ENCODE data around the gene DISC1. TPM values are rescaled to one million over a fixed set of nuclear protein-coding genes. Genes with fewer than 3 reads are reported as not detected.

DISC1 gene
- total and polyA plus RNA-seq, 2 of the 13 experiments (the other 11 are each of a cell fraction or from before 2014, with no cell fraction given), result 4.2 to 4.6 TPM

DNA sequence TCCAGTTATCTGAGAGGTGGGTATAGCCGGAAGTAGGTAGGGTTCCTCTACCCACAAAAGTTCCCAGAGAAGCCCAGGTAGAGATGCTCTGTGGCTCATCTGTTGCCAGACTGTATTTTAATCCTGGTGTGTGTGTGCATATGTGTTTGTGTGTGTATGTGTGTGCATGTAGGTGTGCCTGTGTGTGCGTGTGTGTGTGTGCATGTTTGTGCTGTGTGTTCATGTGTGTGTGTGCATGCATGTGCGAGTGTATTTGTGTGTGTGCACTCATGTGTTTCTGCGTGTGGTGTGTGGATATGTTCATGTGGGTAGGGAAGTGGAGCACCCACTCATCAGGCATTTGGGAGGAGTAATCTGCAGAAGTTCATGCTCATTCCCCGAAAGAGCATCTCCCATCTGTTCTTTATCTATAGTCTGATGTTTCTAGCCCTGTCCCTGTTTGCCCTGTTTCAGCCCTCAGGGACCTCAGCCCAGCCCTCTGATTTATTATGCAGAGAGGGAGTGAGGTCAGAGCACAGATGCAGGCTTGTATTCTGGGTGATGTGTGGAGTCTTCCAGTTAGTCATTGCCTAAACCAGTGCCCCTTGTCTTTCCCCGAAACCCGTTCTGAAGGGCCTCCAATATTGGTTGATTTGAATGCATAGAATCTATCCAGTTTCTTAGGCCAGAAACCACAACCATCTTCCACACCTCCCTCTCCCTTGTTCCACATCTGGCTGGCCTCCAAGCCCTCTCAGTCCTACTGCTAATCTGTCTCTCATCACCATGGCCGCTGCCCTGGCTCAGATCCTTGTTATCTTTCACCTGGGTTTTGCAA is 69.1 kb downstream of the DISC1 start (continued):
- TF ChIP-seq, protein P1, sequence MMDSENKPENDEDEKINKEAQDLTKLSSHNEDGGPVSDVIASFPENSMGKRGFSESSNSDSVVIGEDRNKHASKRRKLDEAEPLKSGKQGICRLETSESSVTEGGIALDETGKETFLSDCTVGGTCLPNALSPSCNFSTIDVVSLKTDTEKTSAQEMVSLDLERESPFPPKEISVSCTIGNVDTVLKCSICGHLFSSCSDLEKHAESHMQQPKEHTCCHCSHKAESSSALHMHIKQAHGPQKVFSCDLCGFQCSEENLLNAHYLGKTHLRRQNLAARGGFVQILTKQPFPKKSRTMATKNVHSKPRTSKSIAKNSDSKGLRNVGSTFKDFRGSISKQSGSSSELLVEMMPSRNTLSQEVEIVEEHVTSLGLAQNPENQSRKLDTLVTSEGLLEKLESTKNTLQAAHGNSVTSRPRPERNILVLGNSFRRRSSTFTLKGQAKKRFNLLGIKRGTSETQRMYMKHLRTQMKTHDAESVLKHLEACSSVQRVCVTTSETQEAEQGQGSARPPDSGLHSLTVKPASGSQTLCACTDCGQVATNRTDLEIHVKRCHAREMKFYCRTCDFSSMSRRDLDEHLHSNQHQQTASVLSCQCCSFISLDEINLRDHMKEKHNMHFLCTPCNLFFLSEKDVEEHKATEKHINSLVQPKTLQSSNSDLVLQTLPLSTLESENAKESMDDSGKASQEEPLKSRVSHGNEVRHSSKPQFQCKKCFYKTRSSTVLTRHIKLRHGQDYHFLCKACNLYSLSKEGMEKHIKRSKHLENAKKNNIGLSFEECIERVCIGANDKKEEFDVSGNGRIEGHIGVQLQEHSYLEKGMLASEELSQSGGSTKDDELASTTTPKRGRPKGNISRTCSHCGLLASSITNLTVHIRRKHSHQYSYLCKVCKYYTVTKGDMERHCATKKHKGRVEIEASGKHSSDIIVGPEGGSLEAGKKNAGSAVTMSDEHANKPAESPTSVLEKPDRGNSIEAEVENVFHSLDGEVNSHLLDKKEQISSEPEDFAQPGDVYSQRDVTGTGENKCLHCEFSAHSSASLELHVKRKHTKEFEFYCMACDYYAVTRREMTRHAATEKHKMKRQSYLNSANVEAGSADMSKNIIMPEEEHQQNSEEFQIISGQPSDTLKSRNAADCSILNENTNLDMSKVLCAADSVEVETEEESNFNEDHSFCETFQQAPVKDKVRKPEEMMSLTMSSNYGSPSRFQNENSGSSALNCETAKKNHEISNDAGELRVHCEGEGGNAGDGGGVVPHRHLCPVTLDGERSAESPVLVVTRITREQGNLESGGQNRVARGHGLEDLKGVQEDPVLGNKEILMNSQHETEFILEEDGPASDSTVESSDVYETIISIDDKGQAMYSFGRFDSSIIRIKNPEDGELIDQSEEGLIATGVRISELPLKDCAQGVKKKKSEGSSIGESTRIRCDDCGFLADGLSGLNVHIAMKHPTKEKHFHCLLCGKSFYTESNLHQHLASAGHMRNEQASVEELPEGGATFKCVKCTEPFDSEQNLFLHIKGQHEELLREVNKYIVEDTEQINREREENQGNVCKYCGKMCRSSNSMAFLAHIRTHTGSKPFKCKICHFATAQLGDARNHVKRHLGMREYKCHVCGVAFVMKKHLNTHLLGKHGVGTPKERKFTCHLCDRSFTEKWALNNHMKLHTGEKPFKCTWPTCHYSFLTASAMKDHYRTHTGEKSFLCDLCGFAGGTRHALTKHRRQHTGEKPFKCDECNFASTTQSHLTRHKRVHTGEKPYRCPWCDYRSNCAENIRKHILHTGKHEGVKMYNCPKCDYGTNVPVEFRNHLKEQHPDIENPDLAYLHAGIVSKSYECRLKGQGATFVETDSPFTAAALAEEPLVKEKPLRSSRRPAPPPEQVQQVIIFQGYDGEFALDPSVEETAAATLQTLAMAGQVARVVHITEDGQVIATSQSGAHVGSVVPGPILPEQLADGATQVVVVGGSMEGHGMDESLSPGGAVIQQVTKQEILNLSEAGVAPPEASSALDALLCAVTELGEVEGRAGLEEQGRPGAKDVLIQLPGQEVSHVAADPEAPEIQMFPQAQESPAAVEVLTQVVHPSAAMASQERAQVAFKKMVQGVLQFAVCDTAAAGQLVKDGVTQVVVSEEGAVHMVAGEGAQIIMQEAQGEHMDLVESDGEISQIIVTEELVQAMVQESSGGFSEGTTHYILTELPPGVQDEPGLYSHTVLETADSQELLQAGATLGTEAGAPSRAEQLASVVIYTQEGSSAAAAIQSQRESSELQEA (CRISPR knock-in tag; IDR thresholded peaks at IDR 0.05; ENCODE audit: not compliant biosample characterization), result no peak
- TF ChIP-seq NONO (IDR thresholded peaks at IDR 0.05) (no peak), NONO (CRISPR knock-in tag; conservative IDR thresholded peaks at IDR 0.05) (no peak), KLF9 (CRISPR knock-in tag; IDR thresholded peaks at IDR 0.05; ENCODE audit: low read depth) (no peak), ZNF354B (CRISPR knock-in tag; IDR thresholded peaks at IDR 0.05) (no peak), EP300 (IDR thresholded peaks at IDR 0.05; ENCODE audit: low read depth in 2 of 2, low read length in 2 of 2) (no peak), EP300 (CRISPR knock-in tag; IDR thresholded peaks at IDR 0.05; ENCODE audit: borderline replicate concordance) (no peak)
- TF ChIP-seq, protein P2, sequence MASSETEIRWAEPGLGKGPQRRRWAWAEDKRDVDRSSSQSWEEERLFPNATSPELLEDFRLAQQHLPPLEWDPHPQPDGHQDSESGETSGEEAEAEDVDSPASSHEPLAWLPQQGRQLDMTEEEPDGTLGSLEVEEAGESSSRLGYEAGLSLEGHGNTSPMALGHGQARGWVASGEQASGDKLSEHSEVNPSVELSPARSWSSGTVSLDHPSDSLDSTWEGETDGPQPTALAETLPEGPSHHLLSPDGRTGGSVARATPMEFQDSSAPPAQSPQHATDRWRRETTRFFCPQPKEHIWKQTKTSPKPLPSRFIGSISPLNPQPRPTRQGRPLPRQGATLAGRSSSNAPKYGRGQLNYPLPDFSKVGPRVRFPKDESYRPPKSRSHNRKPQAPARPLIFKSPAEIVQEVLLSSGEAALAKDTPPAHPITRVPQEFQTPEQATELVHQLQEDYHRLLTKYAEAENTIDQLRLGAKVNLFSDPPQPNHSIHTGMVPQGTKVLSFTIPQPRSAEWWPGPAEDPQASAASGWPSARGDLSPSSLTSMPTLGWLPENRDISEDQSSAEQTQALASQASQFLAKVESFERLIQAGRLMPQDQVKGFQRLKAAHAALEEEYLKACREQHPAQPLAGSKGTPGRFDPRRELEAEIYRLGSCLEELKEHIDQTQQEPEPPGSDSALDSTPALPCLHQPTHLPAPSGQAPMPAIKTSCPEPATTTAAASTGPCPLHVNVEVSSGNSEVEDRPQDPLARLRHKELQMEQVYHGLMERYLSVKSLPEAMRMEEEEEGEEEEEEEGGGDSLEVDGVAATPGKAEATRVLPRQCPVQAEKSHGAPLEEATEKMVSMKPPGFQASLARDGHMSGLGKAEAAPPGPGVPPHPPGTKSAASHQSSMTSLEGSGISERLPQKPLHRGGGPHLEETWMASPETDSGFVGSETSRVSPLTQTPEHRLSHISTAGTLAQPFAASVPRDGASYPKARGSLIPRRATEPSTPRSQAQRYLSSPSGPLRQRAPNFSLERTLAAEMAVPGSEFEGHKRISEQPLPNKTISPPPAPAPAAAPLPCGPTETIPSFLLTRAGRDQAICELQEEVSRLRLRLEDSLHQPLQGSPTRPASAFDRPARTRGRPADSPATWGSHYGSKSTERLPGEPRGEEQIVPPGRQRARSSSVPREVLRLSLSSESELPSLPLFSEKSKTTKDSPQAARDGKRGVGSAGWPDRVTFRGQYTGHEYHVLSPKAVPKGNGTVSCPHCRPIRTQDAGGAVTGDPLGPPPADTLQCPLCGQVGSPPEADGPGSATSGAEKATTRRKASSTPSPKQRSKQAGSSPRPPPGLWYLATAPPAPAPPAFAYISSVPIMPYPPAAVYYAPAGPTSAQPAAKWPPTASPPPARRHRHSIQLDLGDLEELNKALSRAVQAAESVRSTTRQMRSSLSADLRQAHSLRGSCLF (CRISPR knock-in tag; IDR thresholded peaks at IDR 0.05; ENCODE audit: borderline replicate concordance), result no peak
- TF ChIP-seq, protein P3, sequence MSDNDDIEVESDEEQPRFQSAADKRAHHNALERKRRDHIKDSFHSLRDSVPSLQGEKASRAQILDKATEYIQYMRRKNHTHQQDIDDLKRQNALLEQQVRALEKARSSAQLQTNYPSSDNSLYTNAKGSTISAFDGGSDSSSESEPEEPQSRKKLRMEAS (IDR thresholded peaks at IDR 0.05), result no peak
- TF ChIP-seq, protein P4, sequence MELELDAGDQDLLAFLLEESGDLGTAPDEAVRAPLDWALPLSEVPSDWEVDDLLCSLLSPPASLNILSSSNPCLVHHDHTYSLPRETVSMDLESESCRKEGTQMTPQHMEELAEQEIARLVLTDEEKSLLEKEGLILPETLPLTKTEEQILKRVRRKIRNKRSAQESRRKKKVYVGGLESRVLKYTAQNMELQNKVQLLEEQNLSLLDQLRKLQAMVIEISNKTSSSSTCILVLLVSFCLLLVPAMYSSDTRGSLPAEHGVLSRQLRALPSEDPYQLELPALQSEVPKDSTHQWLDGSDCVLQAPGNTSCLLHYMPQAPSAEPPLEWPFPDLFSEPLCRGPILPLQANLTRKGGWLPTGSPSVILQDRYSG (CRISPR knock-in tag; IDR thresholded peaks at IDR 0.05), result no peak
- TF ChIP-seq, protein P5, sequence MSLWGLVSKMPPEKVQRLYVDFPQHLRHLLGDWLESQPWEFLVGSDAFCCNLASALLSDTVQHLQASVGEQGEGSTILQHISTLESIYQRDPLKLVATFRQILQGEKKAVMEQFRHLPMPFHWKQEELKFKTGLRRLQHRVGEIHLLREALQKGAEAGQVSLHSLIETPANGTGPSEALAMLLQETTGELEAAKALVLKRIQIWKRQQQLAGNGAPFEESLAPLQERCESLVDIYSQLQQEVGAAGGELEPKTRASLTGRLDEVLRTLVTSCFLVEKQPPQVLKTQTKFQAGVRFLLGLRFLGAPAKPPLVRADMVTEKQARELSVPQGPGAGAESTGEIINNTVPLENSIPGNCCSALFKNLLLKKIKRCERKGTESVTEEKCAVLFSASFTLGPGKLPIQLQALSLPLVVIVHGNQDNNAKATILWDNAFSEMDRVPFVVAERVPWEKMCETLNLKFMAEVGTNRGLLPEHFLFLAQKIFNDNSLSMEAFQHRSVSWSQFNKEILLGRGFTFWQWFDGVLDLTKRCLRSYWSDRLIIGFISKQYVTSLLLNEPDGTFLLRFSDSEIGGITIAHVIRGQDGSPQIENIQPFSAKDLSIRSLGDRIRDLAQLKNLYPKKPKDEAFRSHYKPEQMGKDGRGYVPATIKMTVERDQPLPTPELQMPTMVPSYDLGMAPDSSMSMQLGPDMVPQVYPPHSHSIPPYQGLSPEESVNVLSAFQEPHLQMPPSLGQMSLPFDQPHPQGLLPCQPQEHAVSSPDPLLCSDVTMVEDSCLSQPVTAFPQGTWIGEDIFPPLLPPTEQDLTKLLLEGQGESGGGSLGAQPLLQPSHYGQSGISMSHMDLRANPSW (CRISPR knock-in tag; IDR thresholded peaks at IDR 0.05; ENCODE audit: borderline replicate concordance), result no peak
